HuH-7 (cell line): ENCODE results near the gene OAT.
"Not testable (repeated sequence)": the region's sequence is repeated elsewhere in the genome, so short reads cannot be mapped to it uniquely, and the experiment has no call there.

Experiments
- DNase-seq: peaks from one replicate; pipeline ENCODE4 v3.0.0; 2011; ENCODE audit warnings: low spot score

Gene OAT

GRCh38 chr10:124447751-124448466 is 29.2 kb upstream of the OAT start:
- DNase-seq = no peak

GRCh38 chr10:124446830-124447750 is 28.4 kb upstream of the OAT start:
- DNase-seq = no peak

- DNase-seq = not testable (repeated sequence)
Measured at GRCh38 chr10:124441694-124442093, 23.0 kb upstream of the OAT start.

GRCh38 chr10:124436191-124436638 is 17.5 kb upstream of the OAT start:
- no peak for DNase-seq

- DNase-seq = not testable (repeated sequence)
Measured at GRCh38 chr10:124435683-124436082, 17.0 kb upstream of the OAT start.

GRCh38 chr10:124433461-124433860 is 14.7 kb upstream of the OAT start:
- no peak for DNase-seq

- DNase-seq = no peak
Measured at GRCh38 chr10:124430077-124430476, 11.4 kb upstream of the OAT start.

GRCh38 chr10:124429576-124429975 is 10.9 kb upstream of the OAT start:
- DNase-seq = no peak

- no peak for DNase-seq
Measured at GRCh38 chr10:124428207-124428777, 9.6 kb upstream of the OAT start.

GRCh38 chr10:124425227-124425962 is 6.7 kb upstream of the OAT start:
- no peak for DNase-seq

GRCh38 chr10:124423813-124424212 is 5.1 kb upstream of the OAT start:
- no peak for DNase-seq

- no peak for DNase-seq
Measured at GRCh38 chr10:124422742-124423141, 4.0 kb upstream of the OAT start.

- no peak for DNase-seq
Measured at GRCh38 chr10:124420254-124420653, 1.5 kb upstream of the OAT start.

- DNase-seq = no peak
Measured at GRCh38 chr10:124419635-124420034, 912 bp upstream of the OAT start.

GRCh38 chr10:124417895-124418725 is 613 bp downstream of the OAT start:
- DNase-seq = peak; percentile 44

- DNase-seq = peak; percentile 42
Measured at GRCh38 chr10:124416733-124417132, 2.0 kb downstream of the OAT start.

- no peak for DNase-seq
Measured at GRCh38 chr10:124415210-124415609, 3.5 kb downstream of the OAT start.

- no peak for DNase-seq
Measured at GRCh38 chr10:124414076-124414475, 4.6 kb downstream of the OAT start.

- DNase-seq = no peak
Measured at GRCh38 chr10:124409696-124410095, 9.0 kb downstream of the OAT start.

GRCh38 chr10:124408357-124408756 is 10.4 kb downstream of the OAT start:
- DNase-seq = no peak

- DNase-seq = no peak
Measured at GRCh38 chr10:124407456-124407855, 11.3 kb downstream of the OAT start.
